Endothelial cell (in vitro differentiated cells): Measurements from ENCODE around the gene SLC22A1. TPM values are rescaled to one million over a fixed set of nuclear protein-coding genes. Genes with fewer than 3 reads are reported as not detected.
A peak's percentile ranks its signal among the peaks of the same experiment; 100 is the strongest.

Experiments used
- DNase-seq: peaks from one replicate; pipeline ENCODE4 v3.0.0; 2021; ENCODE audit warnings: low spot score
- H3K27ac Mint-ChIP-seq: one replicate; pipeline ENCODE4 v1.8.0; 2021; ENCODE audit warnings: mixed read lengths, inconsistent platforms; ENCODE audit not compliant: unreplicated experiment
- H3K27me3 Mint-ChIP-seq: one replicate; pipeline ENCODE4 v1.8.0; 2021; ENCODE audit warnings: mild to moderate bottlenecking, moderate library complexity, mixed read lengths, inconsistent platforms; ENCODE audit not compliant: unreplicated experiment
- H3K36me3 Mint-ChIP-seq: one replicate; pipeline ENCODE4 v1.8.0; 2021; ENCODE audit warnings: mild to moderate bottlenecking, low read depth, mixed read lengths, inconsistent platforms; ENCODE audit not compliant: unreplicated experiment
- H3K4me1 Mint-ChIP-seq: one replicate; pipeline ENCODE4 v1.8.0; 2021; ENCODE audit warnings: mild to moderate bottlenecking, mixed read lengths, inconsistent platforms; ENCODE audit not compliant: unreplicated experiment
- H3K4me3 Mint-ChIP-seq: one replicate; pipeline ENCODE4 v1.8.0; 2021; ENCODE audit warnings: mild to moderate bottlenecking, mixed read lengths, inconsistent platforms; ENCODE audit not compliant: unreplicated experiment
- H3K9me3 Mint-ChIP-seq: one replicate; pipeline ENCODE4 v1.8.0; 2021; ENCODE audit warnings: mixed read lengths, inconsistent platforms; ENCODE audit not compliant: unreplicated experiment
- CTCF ChIP-seq: fragments of 200-600 bp; sonication (generic); IDR thresholded peaks from one replicate; pipeline ENCODE4 v1.5.0; 2021; ENCODE audit warnings: antibody characterized with exemption; ENCODE audit not compliant: unreplicated experiment
- total RNA-seq: library from RNA; stranded (reverse); fragmentation: NEBNext Ultra II Directional; extraction: Animal tissue kit (Norgen Biotek cat#: 25700); gene quantifications from one replicate; pipeline ENCODE4 v1.2.1, GENCODE V29; 2021; ENCODE audit not compliant: unreplicated experiment

The SLC22A1 gene
- total RNA-seq, 1 donor from 2014 or later = 2.7 TPM

GRCh38 chr6:160082627-160083026 is 39.0 kb upstream of the SLC22A1 start:
- no peak for DNase-seq
- no peak overlapping the region for H3K4me3 Mint-ChIP-seq
- H3K4me1 Mint-ChIP-seq = no peaks in the 10 kb centered on the region
- no peaks in the 10 kb centered on the region for H3K9me3 Mint-ChIP-seq
- H3K36me3 Mint-ChIP-seq = peaks cover 61% of the 10 kb centered on the region
- peaks cover 3% of the 10 kb centered on the region for H3K27me3 Mint-ChIP-seq
- TF ChIP-seq CTCF = no peak
- H3K27ac Mint-ChIP-seq = no peak overlapping the region

GRCh38 chr6:160084198-160084776 is 37.3 kb upstream of the SLC22A1 start:
- H3K36me3 Mint-ChIP-seq = peaks cover 71% of the 10 kb centered on the region

GRCh38 chr6:160085226-160085625 is 36.4 kb upstream of the SLC22A1 start:
- H3K4me3 Mint-ChIP-seq = peak overlapping the region; percentile 38
- DNase-seq = no peak
- no peak overlapping the region for H3K27ac Mint-ChIP-seq
- no peak for TF ChIP-seq CTCF
- H3K27me3 Mint-ChIP-seq = peaks cover 1% of the 10 kb centered on the region
- no peaks in the 10 kb centered on the region for H3K9me3 Mint-ChIP-seq
- H3K36me3 Mint-ChIP-seq = peaks cover 67% of the 10 kb centered on the region
- no peaks in the 10 kb centered on the region for H3K4me1 Mint-ChIP-seq

More at GRCh38 chr6:160084198-160084776, 37.3 kb upstream of the SLC22A1 start:
- no peak for DNase-seq
- H3K27me3 Mint-ChIP-seq = peaks cover 3% of the 10 kb centered on the region
- H3K4me3 Mint-ChIP-seq = peak overlapping the region; percentile 21
- H3K9me3 Mint-ChIP-seq = no peaks in the 10 kb centered on the region
- no peaks in the 10 kb centered on the region for H3K4me1 Mint-ChIP-seq
- H3K27ac Mint-ChIP-seq = no peak overlapping the region
- TF ChIP-seq CTCF = no peak

GRCh38 chr6:160085713-160086505 is 35.7 kb upstream of the SLC22A1 start:
- Mint-ChIP-seq H3K36me3 (peaks cover 66% of the 10 kb centered on the region), H3K4me1 (no peaks in the 10 kb centered on the region), H3K9me3 (no peaks in the 10 kb centered on the region), H3K4me3 (peak overlapping the region; percentile 12), H3K27ac (no peak overlapping the region), H3K27me3 (peaks cover 1% of the 10 kb centered on the region)
- DNase-seq = no peak
- TF ChIP-seq CTCF = no peak

GRCh38 chr6:160086754-160087153 is 34.9 kb upstream of the SLC22A1 start:
- Mint-ChIP-seq H3K9me3 (no peaks in the 10 kb centered on the region), H3K27ac (no peak overlapping the region), H3K4me1 (no peaks in the 10 kb centered on the region), H3K4me3 (no peak overlapping the region), H3K27me3 (peaks cover 1% of the 10 kb centered on the region), H3K36me3 (peaks cover 64% of the 10 kb centered on the region)
- TF ChIP-seq CTCF = no peak
- no peak for DNase-seq
